ENCODE data around the gene TTF2.

TTF2 gene

GRCh38 chr1:117045644-117046043, 14.5 kb upstream of the TTF2 start:
- DNase-seq = no peak

GRCh38 chr1:117046781-117047180, 13.3 kb upstream of the TTF2 start:
- DNase-seq = no peak

- no peak for DNase-seq
These were observed 12.9 kb upstream of the TTF2 start for GRCh38 chr1:117047271-117047670.

GRCh38 chr1:117049857-117050256, 10.3 kb upstream of the TTF2 start:
- DNase-seq = no peak

- no peak for DNase-seq
These were observed 8.7 kb upstream of the TTF2 start for GRCh38 chr1:117051224-117052064.

GRCh38 chr1:117054068-117054467, 6.1 kb upstream of the TTF2 start:
- DNase-seq = no peak

GRCh38 chr1:117058810-117059209, 1.3 kb upstream of the TTF2 start:
- no peak for DNase-seq

- peak in 2 of 51 donors; percentile 8 to 35 for DNase-seq
These were observed 820 bp upstream of the TTF2 start for GRCh38 chr1:117059334-117059677.

GRCh38 chr1:117060441-117061317, 553 bp downstream of the TTF2 start:
- peak in 7 of 51 donors; percentile 12 to 56 (median 39) for DNase-seq

- DNase-seq = no peak
These were observed 1.9 kb downstream of the TTF2 start for GRCh38 chr1:117061986-117062415.

- DNase-seq = no peak
These were observed 6.2 kb downstream of the TTF2 start for GRCh38 chr1:117066367-117066766.

GRCh38 chr1:117067533-117068370, 7.6 kb downstream of the TTF2 start:
- peak in 38 of 51 donors; percentile 3 to 77 (median 28) for DNase-seq

GRCh38 chr1:117068580-117068979, 8.5 kb downstream of the TTF2 start:
- peak in 10 of 51 donors; percentile 3 to 40 (median 14) for DNase-seq

GRCh38 chr1:117069220-117069844, 9.2 kb downstream of the TTF2 start:
- DNase-seq = no peak

GRCh38 chr1:117070124-117070523, 10.0 kb downstream of the TTF2 start:
- no peak for DNase-seq

- no peak for DNase-seq
These were observed 16.5 kb downstream of the TTF2 start for GRCh38 chr1:117076648-117077047.

- DNase-seq = peak in 1 of 51 donors; percentile 16
These were observed 17.1 kb downstream of the TTF2 start for GRCh38 chr1:117077267-117077666.

GRCh38 chr1:117079737-117080136, 19.6 kb downstream of the TTF2 start:
- DNase-seq = no peak

- no peak for DNase-seq
These were observed 24.1 kb downstream of the TTF2 start for GRCh38 chr1:117084231-117084630.

GRCh38 chr1:117087686-117088085, 27.6 kb downstream of the TTF2 start:
- no peak for DNase-seq

- no peak for DNase-seq
These were observed 29.9 kb downstream of the TTF2 start for GRCh38 chr1:117089996-117090395.
